Measurements from ENCODE around the gene RSAD2. TPM values are rescaled to one million over a fixed set of nuclear protein-coding genes. Genes with fewer than 3 reads are reported as not detected.
A peak's percentile ranks its signal among the peaks of the same experiment; 100 is the strongest.
"Not testable (repeated sequence)": the region's sequence is repeated elsewhere in the genome, so short reads cannot be mapped to it uniquely, and the experiment has no call there.

Gene RSAD2
- total RNA-seq, 1 donor from 2014 or later = 2.0 TPM

- no peak for DNase-seq
- Mint-ChIP-seq H3K9me3 (peaks cover 10% of the 10 kb centered on the region), H3K36me3 (ENCODE audit: low read depth) (peaks cover 69% of the 10 kb centered on the region), H3K27me3 (no peaks in the 10 kb centered on the region), H3K4me3 (no peak overlapping the region), H3K4me1 (peaks cover 17% of the 10 kb centered on the region), H3K27ac (peak overlapping the region; percentile 21)
- intact Hi-C loops (cut with micrococcal nuclease) = loop anchor here (1.0 to 2.0 kb wide), 4 partner anchors 16 to 188 kb away; no protein-coding TSS in a partner anchor
Observed at GRCh38 chr2:6896930-6897759, 19.6 kb downstream of the RSAD2 start.

GRCh38 chr2:6902581-6902980, 25.0 kb downstream of the RSAD2 start:
- DNase-seq, H3K27ac Mint-ChIP-seq, H3K27me3 Mint-ChIP-seq, H3K4me3 Mint-ChIP-seq: not testable (repeated sequence)
- Mint-ChIP-seq H3K4me1 (peaks cover 25% of the 10 kb centered on the region), H3K36me3 (ENCODE audit: low read depth) (peaks cover 72% of the 10 kb centered on the region), H3K9me3 (peaks cover 23% of the 10 kb centered on the region)
- intact Hi-C loops (cut with micrococcal nuclease) = loop anchor here (10.0 kb wide), 1 partner anchor 1402 kb away; no protein-coding TSS in a partner anchor

GRCh38 chr2:6905668-6906067, 28.1 kb downstream of the RSAD2 start:
- no peak overlapping the region for H3K27ac Mint-ChIP-seq
- peaks cover 66% of the 10 kb centered on the region for H3K36me3 Mint-ChIP-seq (ENCODE audit: low read depth)
- H3K4me3 Mint-ChIP-seq = no peak overlapping the region
- DNase-seq = no peak
- H3K9me3 Mint-ChIP-seq = peaks cover 23% of the 10 kb centered on the region
- peaks cover 48% of the 10 kb centered on the region for H3K4me1 Mint-ChIP-seq
- intact Hi-C loops (cut with micrococcal nuclease) = loop anchor here (5.0 to 10.0 kb wide), 2 partner anchors 42 to 1399 kb away; no protein-coding TSS in a partner anchor
- H3K27me3 Mint-ChIP-seq = no peaks in the 10 kb centered on the region

- Mint-ChIP-seq H3K27ac (peak overlapping the region; percentile 64), H3K4me3 (no peak overlapping the region), H3K4me1 (peaks cover 54% of the 10 kb centered on the region), H3K9me3 (peaks cover 21% of the 10 kb centered on the region), H3K36me3 (ENCODE audit: low read depth) (peaks cover 62% of the 10 kb centered on the region), H3K27me3 (no peaks in the 10 kb centered on the region)
- intact Hi-C loops (cut with micrococcal nuclease) = loop anchor here (5.0 to 10.0 kb wide), 2 partner anchors 41 to 1399 kb away; no protein-coding TSS in a partner anchor
- no peak for DNase-seq
Observed at GRCh38 chr2:6906165-6906741, 28.7 kb downstream of the RSAD2 start.

GRCh38 chr2:6908291-6908690, 30.7 kb downstream of the RSAD2 start:
- Mint-ChIP-seq H3K36me3 (ENCODE audit: low read depth) (peaks cover 47% of the 10 kb centered on the region), H3K4me3 (peak overlapping the region; percentile 81), H3K27ac (peak overlapping the region; percentile 91), H3K4me1 (peaks cover 68% of the 10 kb centered on the region), H3K9me3 (peaks cover 4% of the 10 kb centered on the region), H3K27me3 (no peaks in the 10 kb centered on the region)
- intact Hi-C loops (cut with micrococcal nuclease) = loop anchor here (2.0 to 10.0 kb wide), 3 partner anchors 39 to 1397 kb away; no protein-coding TSS in a partner anchor
- no peak for DNase-seq

- Mint-ChIP-seq H3K4me3 (peak overlapping the region; percentile 81), H3K9me3 (no peaks in the 10 kb centered on the region), H3K27me3 (peaks cover under 1% of the 10 kb centered on the region), H3K27ac (peak overlapping the region; percentile 91), H3K4me1 (peaks cover 78% of the 10 kb centered on the region), H3K36me3 (ENCODE audit: low read depth) (peaks cover 35% of the 10 kb centered on the region)
- peak; percentile 91 for DNase-seq
- intact Hi-C loops (cut with micrococcal nuclease) = loop anchor here (2.0 to 10.0 kb wide), 3 partner anchors 38 to 1395 kb away; no protein-coding TSS in a partner anchor
Observed at GRCh38 chr2:6909431-6910385, 32.1 kb downstream of the RSAD2 start.

GRCh38 chr2:6911721-6912120, 34.1 kb downstream of the RSAD2 start:
- H3K36me3 Mint-ChIP-seq (ENCODE audit: low read depth) = peaks cover 28% of the 10 kb centered on the region
- H3K4me1 Mint-ChIP-seq = peaks cover 82% of the 10 kb centered on the region
- intact Hi-C loops (cut with micrococcal nuclease) = loop anchor here (2.0 kb wide), 2 partner anchors 15 to 29 kb away; no protein-coding TSS in a partner anchor

GRCh38 chr2:6913415-6914157, 36.0 kb downstream of the RSAD2 start:
- Mint-ChIP-seq H3K4me3 (peak overlapping the region; percentile 81), H3K27ac (peak overlapping the region; percentile 90), H3K36me3 (ENCODE audit: low read depth) (peaks cover 14% of the 10 kb centered on the region), H3K9me3 (no peaks in the 10 kb centered on the region), H3K4me1 (peaks cover 71% of the 10 kb centered on the region), H3K27me3 (peaks cover 3% of the 10 kb centered on the region)
- DNase-seq = peak; percentile 83
- intact Hi-C loops (cut with micrococcal nuclease) = loop anchor here (2.0 kb wide), 2 partner anchors 17 to 31 kb away; no protein-coding TSS in a partner anchor

More at GRCh38 chr2:6911721-6912120, 34.1 kb downstream of the RSAD2 start:
- Mint-ChIP-seq H3K9me3 (no peaks in the 10 kb centered on the region), H3K27me3 (peaks cover 3% of the 10 kb centered on the region), H3K27ac (peak overlapping the region; percentile 87), H3K4me3 (peak overlapping the region; percentile 81)
- no peak for DNase-seq

GRCh38 chr2:6914828-6915227, 37.3 kb downstream of the RSAD2 start:
- peaks cover 68% of the 10 kb centered on the region for H3K4me1 Mint-ChIP-seq
- peak; percentile 60 for DNase-seq
- peaks cover 3% of the 10 kb centered on the region for H3K27me3 Mint-ChIP-seq
- H3K9me3 Mint-ChIP-seq = no peaks in the 10 kb centered on the region
- H3K27ac Mint-ChIP-seq = peak overlapping the region; percentile 72
- peaks cover 15% of the 10 kb centered on the region for H3K36me3 Mint-ChIP-seq (ENCODE audit: low read depth)
- intact Hi-C loops (cut with micrococcal nuclease) = loop anchor here (5.0 kb wide), 1 partner anchor 97 kb away; no protein-coding TSS in a partner anchor
- peak overlapping the region; percentile 46 for H3K4me3 Mint-ChIP-seq

GRCh38 chr2:6915399-6915798, 37.8 kb downstream of the RSAD2 start:
- intact Hi-C loops (cut with micrococcal nuclease) = loop anchor here (5.0 kb wide), 1 partner anchor 97 kb away; no protein-coding TSS in a partner anchor
- Mint-ChIP-seq H3K27ac (no peak overlapping the region), H3K36me3 (ENCODE audit: low read depth) (peaks cover 15% of the 10 kb centered on the region)

GRCh38 chr2:6916224-6916623, 38.6 kb downstream of the RSAD2 start:
- peaks cover 3% of the 10 kb centered on the region for H3K27me3 Mint-ChIP-seq
- intact Hi-C loops (cut with micrococcal nuclease) = loop anchor here (2.0 to 5.0 kb wide), 2 partner anchors 39 to 96 kb away; partner anchors contain the start of gene RSAD2
- H3K4me1 Mint-ChIP-seq = peaks cover 58% of the 10 kb centered on the region

More at GRCh38 chr2:6915399-6915798, 37.8 kb downstream of the RSAD2 start:
- H3K9me3 Mint-ChIP-seq = no peaks in the 10 kb centered on the region
- H3K27me3 Mint-ChIP-seq = peaks cover 3% of the 10 kb centered on the region
- peak; percentile 56 for DNase-seq
- H3K4me3 Mint-ChIP-seq = no peak overlapping the region
- H3K4me1 Mint-ChIP-seq = peaks cover 66% of the 10 kb centered on the region

GRCh38 chr2:6916736-6917070, 39.1 kb downstream of the RSAD2 start:
- Mint-ChIP-seq H3K4me1 (peaks cover 56% of the 10 kb centered on the region), H3K36me3 (ENCODE audit: low read depth) (peaks cover 14% of the 10 kb centered on the region), H3K27me3 (peaks cover 3% of the 10 kb centered on the region), H3K4me3 (peak overlapping the region; percentile 78), H3K9me3 (no peaks in the 10 kb centered on the region), H3K27ac (peak overlapping the region; percentile 80)
- no peak for DNase-seq
- intact Hi-C loops (cut with micrococcal nuclease) = loop anchor here (2.0 to 5.0 kb wide), 2 partner anchors 40 to 96 kb away; partner anchors contain the start of gene RSAD2

More at GRCh38 chr2:6916224-6916623, 38.6 kb downstream of the RSAD2 start:
- Mint-ChIP-seq H3K9me3 (no peaks in the 10 kb centered on the region), H3K4me3 (peak overlapping the region; percentile 78), H3K27ac (peak overlapping the region; percentile 62), H3K36me3 (ENCODE audit: low read depth) (peaks cover 14% of the 10 kb centered on the region)
- DNase-seq = peak; percentile 55

Measured in activated CD4-positive, alpha-beta T cell treated with anti-CD3 and anti-CD28 coated beads, Interleukin-2, amount 10 ng/mL, durations not matched to agents 24 days and 14 days (primary cell).